A673 (cell line): ENCODE measurements around the gene SLC5A4.

Experiments
- EZH2 ChIP-seq: fragments of 200-600 bp; sonication (generic); IDR thresholded peaks from 2 replicates; pipeline ENCODE4 v1.6.1; 2017; ENCODE audit warnings: borderline replicate concordance, low read depth, mild to moderate bottlenecking, mixed read lengths, antibody characterized with exemption, low read length; ENCODE audit not compliant: poor library complexity, severe bottlenecking
- TF ChIP-seq, protein P1 (sequence below): fragments of 300-800, 200-600 bp; sonication (generic); conservative IDR thresholded peaks from 2 replicates; pipeline ENCODE4 v1.5.1; 2017; ENCODE audit warnings: low read depth, mild to moderate bottlenecking, antibody characterized with exemption, low read length, moderate library complexity, mixed read lengths

DNA sequence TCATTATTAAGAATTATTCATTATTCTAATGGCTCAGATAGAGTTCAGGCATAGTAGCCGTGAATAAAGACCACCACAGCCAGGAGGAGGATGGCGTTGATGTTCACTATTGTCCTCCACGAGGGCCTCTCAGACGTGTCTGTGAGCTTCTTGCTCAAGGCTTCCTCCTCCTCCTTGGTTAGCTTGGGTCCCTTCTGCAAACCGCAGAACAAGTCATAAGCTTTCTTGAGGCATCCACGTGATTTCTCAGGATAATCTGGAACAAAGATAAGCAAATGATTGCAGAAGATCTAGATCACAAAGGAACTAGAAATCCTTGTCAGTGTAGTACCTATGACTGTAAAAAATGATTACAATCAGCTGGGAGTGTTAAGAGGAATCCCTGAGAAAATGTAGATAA lies 36.7 kb downstream of the SLC5A4 start:
- TF ChIP-seq, protein P1, sequence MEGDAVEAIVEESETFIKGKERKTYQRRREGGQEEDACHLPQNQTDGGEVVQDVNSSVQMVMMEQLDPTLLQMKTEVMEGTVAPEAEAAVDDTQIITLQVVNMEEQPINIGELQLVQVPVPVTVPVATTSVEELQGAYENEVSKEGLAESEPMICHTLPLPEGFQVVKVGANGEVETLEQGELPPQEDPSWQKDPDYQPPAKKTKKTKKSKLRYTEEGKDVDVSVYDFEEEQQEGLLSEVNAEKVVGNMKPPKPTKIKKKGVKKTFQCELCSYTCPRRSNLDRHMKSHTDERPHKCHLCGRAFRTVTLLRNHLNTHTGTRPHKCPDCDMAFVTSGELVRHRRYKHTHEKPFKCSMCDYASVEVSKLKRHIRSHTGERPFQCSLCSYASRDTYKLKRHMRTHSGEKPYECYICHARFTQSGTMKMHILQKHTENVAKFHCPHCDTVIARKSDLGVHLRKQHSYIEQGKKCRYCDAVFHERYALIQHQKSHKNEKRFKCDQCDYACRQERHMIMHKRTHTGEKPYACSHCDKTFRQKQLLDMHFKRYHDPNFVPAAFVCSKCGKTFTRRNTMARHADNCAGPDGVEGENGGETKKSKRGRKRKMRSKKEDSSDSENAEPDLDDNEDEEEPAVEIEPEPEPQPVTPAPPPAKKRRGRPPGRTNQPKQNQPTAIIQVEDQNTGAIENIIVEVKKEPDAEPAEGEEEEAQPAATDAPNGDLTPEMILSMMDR: no peak
- TF ChIP-seq EZH2: no peak
